ENCODE results near the gene NET1.

- TF ChIP-seq POLR2A (IDR thresholded peaks at IDR 0.05; ENCODE audit: low read length) = no peak
- TF ChIP-seq GATA1 (IDR thresholded peaks at IDR 0.05; ENCODE audit: low read depth, low read length) = no peak
Measured at GRCh38 chr10:5481121-5481520, 68.8 kb downstream of the NET1 start.
